Thyroid gland (tissue), 4 donors: ENCODE results near the gene NMUR1.

Experiments used
- POLR2A ChIP-seq, 2 donors: fragments of 450-650 bp; IDR thresholded peaks; one replicate each; pipeline ENCODE4 v1.6.1; 2017; ENCODE audit warnings: antibody characterized with exemption in 2 of 2, mild to moderate bottlenecking in 2 of 2, moderate library complexity in 1 of 2
- TF ChIP-seq, protein P1 (sequence below), 6 experiments: fragments of 200-600 bp in 3 of 6; fragments of 450-650 bp in 3 of 6; sonication (generic) in 3 of 6; IDR thresholded peaks; one replicate each; pipeline ENCODE4 v1.5.1; 2016 to 2019; ENCODE audit warnings: antibody characterized with exemption in 6 of 6, mild to moderate bottlenecking in 2 of 6, inconsistent platforms in 1 of 6, moderate library complexity in 1 of 6

DNA sequence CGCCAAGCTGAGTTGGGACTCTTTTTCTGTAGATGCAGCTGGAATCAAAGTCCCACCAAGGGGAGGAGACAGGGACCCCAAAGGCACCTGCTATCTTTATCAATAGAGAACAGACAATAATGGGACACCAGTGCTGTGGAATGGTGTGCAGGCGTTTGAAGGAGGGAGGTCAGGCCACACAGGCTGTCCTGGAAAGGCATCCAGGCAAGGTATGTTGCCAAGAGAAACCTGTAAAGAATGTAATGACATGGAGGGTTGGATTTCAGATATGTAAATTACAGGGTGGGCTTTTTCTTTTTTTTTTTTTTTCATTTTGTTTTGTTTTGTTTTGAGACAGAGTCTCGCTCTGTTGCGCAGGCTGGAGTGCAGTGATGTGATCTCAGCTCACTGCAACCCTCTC, 9.7 kb upstream of the NMUR1 start:
- TF ChIP-seq, protein P1, sequence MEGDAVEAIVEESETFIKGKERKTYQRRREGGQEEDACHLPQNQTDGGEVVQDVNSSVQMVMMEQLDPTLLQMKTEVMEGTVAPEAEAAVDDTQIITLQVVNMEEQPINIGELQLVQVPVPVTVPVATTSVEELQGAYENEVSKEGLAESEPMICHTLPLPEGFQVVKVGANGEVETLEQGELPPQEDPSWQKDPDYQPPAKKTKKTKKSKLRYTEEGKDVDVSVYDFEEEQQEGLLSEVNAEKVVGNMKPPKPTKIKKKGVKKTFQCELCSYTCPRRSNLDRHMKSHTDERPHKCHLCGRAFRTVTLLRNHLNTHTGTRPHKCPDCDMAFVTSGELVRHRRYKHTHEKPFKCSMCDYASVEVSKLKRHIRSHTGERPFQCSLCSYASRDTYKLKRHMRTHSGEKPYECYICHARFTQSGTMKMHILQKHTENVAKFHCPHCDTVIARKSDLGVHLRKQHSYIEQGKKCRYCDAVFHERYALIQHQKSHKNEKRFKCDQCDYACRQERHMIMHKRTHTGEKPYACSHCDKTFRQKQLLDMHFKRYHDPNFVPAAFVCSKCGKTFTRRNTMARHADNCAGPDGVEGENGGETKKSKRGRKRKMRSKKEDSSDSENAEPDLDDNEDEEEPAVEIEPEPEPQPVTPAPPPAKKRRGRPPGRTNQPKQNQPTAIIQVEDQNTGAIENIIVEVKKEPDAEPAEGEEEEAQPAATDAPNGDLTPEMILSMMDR (IDR thresholded peaks at IDR 0.05), result no peak
- TF ChIP-seq POLR2A (IDR thresholded peaks at IDR 0.05), result no peak
